Neural cell (in vitro differentiated cells): ENCODE results near the gene DNAH5. TPM values are rescaled to one million over a fixed set of nuclear protein-coding genes. Genes with fewer than 3 reads are reported as not detected.

ENCODE experiments used
- H2AFZ ChIP-seq: fragments of 200-600, 300-800 bp; sonication (generic), shearing (Covaris generic); 2 replicates; pipeline ENCODE4 v1.6.0; 2014; ENCODE audit warnings: low read depth, mild to moderate bottlenecking, antibody characterized with exemption, low read length, moderate library complexity
- H3F3A ChIP-seq: fragments of 200-600 bp; shearing (Covaris generic); 2 replicates; pipeline ENCODE4 v1.6.1; 2016; ENCODE audit warnings: mild to moderate bottlenecking, moderate library complexity, mixed read lengths, antibody characterized with exemption, low read length; ENCODE audit not compliant: insufficient read depth, poor library complexity, severe bottlenecking
- H3K27ac ChIP-seq: fragments of 200-600, 300-800 bp; sonication (generic), shearing (Covaris generic); 2 replicates; pipeline ENCODE4 v1.5.1; 2014; ENCODE audit warnings: mild to moderate bottlenecking, low read length, moderate library complexity
- H3K27me3 ChIP-seq: fragments of 300-800, 200-600 bp; sonication (generic), shearing (Covaris generic); 2 replicates; pipeline ENCODE4 v1.6.0; 2014; ENCODE audit warnings: mild to moderate bottlenecking, low read depth, low read length, moderate library complexity; ENCODE audit not compliant: insufficient read depth
- H3K36me3 ChIP-seq: fragments of 300-800, 200-600 bp; sonication (generic), shearing (Covaris generic); 2 replicates; pipeline ENCODE4 v1.5.1; 2014; ENCODE audit warnings: mild to moderate bottlenecking, antibody characterized with exemption, low read length, moderate library complexity; ENCODE audit not compliant: insufficient read depth
- H3K4me2 ChIP-seq: fragments of 300-800, 200-600 bp; sonication (generic), shearing (Covaris generic); 2 replicates; pipeline ENCODE4 v1.6.0; 2014; ENCODE audit warnings: mild to moderate bottlenecking, low read length
- H3K4me3 ChIP-seq: fragments of 300-800, 200-600 bp; sonication (generic), shearing (Covaris generic); 2 replicates; pipeline ENCODE4 v1.5.1; 2014; ENCODE audit warnings: mild to moderate bottlenecking, low read length, moderate library complexity
- H3K79me2 ChIP-seq: fragments of 200-600 bp; shearing (Covaris generic); replicated peaks from 2 replicates; pipeline ENCODE4 v1.6.0; 2014; ENCODE audit warnings: mild to moderate bottlenecking, low read length, moderate library complexity; ENCODE audit not compliant: insufficient read depth
- H3K9ac ChIP-seq: fragments of 300-800, 200-600 bp; sonication (generic), shearing (Covaris generic); 2 replicates; pipeline ENCODE4 v1.6.1; 2016; ENCODE audit warnings: mild to moderate bottlenecking, low read length, mixed read lengths
- H3K9me2 ChIP-seq: fragments of 200-600 bp; shearing (Covaris generic); 2 replicates; pipeline ENCODE4 v1.6.1; 2016; ENCODE audit warnings: mild to moderate bottlenecking, low read length, mixed read lengths; ENCODE audit not compliant: insufficient read depth
- H3K9me3 ChIP-seq: fragments of 200-600, 300-800 bp; sonication (generic), shearing (Covaris generic); 2 replicates; pipeline ENCODE4 v1.6.1; 2016; ENCODE audit warnings: mild to moderate bottlenecking, mixed run types, low read length, moderate library complexity, mixed read lengths
- H4K20me1 ChIP-seq: fragments of 200-600 bp; shearing (Covaris generic); 2 replicates; pipeline ENCODE4 v1.6.1; 2016; ENCODE audit warnings: mild to moderate bottlenecking, mixed run types; ENCODE audit not compliant: insufficient read depth
- EP300 ChIP-seq: fragments of 450-650 bp; conservative IDR thresholded peaks from 2 replicates; pipeline ENCODE4 v1.6.1; 2014; ENCODE audit warnings: antibody characterized with exemption, mild to moderate bottlenecking, moderate library complexity; ENCODE audit not compliant: poor library complexity, severe bottlenecking
- EZH2 ChIP-seq: fragments of 200-600, 300-800 bp; shearing (Covaris generic), sonication (generic); IDR thresholded peaks from 2 replicates; pipeline ENCODE4 v1.6.1; 2014; ENCODE audit warnings: antibody characterized with exemption, low read length, borderline replicate concordance, mild to moderate bottlenecking; ENCODE audit not compliant: insufficient read depth, poor library complexity, severe bottlenecking
- MXI1 ChIP-seq: fragments of 450-650 bp; conservative IDR thresholded peaks from 2 replicates; pipeline ENCODE4 v1.6.1; 2014; ENCODE audit warnings: antibody characterized with exemption, mild to moderate bottlenecking; ENCODE audit not compliant: poor library complexity, severe bottlenecking
- POLR2AphosphoS5 ChIP-seq: IDR thresholded peaks from 2 replicates; pipeline ENCODE4 v1.6.1; 2012
- RAD21 ChIP-seq: fragments of 450-650 bp; conservative IDR thresholded peaks from 2 replicates; pipeline ENCODE4 v1.6.1; 2014; ENCODE audit warnings: antibody characterized with exemption, mild to moderate bottlenecking, moderate library complexity
- SMC3 ChIP-seq: fragments of 450-650 bp; conservative IDR thresholded peaks from 2 replicates; pipeline ENCODE4 v1.6.1; 2014; ENCODE audit warnings: antibody characterized with exemption, mild to moderate bottlenecking, moderate library complexity; ENCODE audit not compliant: poor library complexity
- TAF1 ChIP-seq: IDR thresholded peaks from 2 replicates; pipeline ENCODE4 v1.6.1; 2012; ENCODE audit warnings: low read depth
- polyA plus RNA-seq: library from polyadenylated mRNA; depleted of rRNA; stranded (reverse); fragments of >200 nt; gene quantifications from 2 replicates; pipeline ENCODE4 v1.2.3, GENCODE V29; 2014
- TF ChIP-seq, protein P1 (sequence below): IDR thresholded peaks from 2 replicates; pipeline ENCODE4 v1.6.1; 2012; ENCODE audit warnings: borderline replicate concordance
- TF ChIP-seq, protein P2 (sequence below): fragments of 450-650 bp; IDR thresholded peaks from 2 replicates; pipeline ENCODE4 v1.5.1; 2014; ENCODE audit warnings: antibody characterized with exemption, mild to moderate bottlenecking, moderate library complexity; ENCODE audit not compliant: poor library complexity, severe bottlenecking

Gene DNAH5
- polyA plus RNA-seq, 1 donor from 2014 or later, result 12.8 TPM

GRCh38 chr5:13674391-13674790 lies 270.1 kb downstream of the DNAH5 start:
- no peak overlapping the region for H2AFZ ChIP-seq
- TF ChIP-seq RAD21, result no peak
- no peak for TF ChIP-seq EZH2
- TF ChIP-seq, protein P1, sequence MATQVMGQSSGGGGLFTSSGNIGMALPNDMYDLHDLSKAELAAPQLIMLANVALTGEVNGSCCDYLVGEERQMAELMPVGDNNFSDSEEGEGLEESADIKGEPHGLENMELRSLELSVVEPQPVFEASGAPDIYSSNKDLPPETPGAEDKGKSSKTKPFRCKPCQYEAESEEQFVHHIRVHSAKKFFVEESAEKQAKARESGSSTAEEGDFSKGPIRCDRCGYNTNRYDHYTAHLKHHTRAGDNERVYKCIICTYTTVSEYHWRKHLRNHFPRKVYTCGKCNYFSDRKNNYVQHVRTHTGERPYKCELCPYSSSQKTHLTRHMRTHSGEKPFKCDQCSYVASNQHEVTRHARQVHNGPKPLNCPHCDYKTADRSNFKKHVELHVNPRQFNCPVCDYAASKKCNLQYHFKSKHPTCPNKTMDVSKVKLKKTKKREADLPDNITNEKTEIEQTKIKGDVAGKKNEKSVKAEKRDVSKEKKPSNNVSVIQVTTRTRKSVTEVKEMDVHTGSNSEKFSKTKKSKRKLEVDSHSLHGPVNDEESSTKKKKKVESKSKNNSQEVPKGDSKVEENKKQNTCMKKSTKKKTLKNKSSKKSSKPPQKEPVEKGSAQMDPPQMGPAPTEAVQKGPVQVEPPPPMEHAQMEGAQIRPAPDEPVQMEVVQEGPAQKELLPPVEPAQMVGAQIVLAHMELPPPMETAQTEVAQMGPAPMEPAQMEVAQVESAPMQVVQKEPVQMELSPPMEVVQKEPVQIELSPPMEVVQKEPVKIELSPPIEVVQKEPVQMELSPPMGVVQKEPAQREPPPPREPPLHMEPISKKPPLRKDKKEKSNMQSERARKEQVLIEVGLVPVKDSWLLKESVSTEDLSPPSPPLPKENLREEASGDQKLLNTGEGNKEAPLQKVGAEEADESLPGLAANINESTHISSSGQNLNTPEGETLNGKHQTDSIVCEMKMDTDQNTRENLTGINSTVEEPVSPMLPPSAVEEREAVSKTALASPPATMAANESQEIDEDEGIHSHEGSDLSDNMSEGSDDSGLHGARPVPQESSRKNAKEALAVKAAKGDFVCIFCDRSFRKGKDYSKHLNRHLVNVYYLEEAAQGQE, result no peak
- TF ChIP-seq MXI1, result no peak
- TF ChIP-seq, protein P2, sequence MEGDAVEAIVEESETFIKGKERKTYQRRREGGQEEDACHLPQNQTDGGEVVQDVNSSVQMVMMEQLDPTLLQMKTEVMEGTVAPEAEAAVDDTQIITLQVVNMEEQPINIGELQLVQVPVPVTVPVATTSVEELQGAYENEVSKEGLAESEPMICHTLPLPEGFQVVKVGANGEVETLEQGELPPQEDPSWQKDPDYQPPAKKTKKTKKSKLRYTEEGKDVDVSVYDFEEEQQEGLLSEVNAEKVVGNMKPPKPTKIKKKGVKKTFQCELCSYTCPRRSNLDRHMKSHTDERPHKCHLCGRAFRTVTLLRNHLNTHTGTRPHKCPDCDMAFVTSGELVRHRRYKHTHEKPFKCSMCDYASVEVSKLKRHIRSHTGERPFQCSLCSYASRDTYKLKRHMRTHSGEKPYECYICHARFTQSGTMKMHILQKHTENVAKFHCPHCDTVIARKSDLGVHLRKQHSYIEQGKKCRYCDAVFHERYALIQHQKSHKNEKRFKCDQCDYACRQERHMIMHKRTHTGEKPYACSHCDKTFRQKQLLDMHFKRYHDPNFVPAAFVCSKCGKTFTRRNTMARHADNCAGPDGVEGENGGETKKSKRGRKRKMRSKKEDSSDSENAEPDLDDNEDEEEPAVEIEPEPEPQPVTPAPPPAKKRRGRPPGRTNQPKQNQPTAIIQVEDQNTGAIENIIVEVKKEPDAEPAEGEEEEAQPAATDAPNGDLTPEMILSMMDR, result no peak
- no peak overlapping the region for H3K4me2 ChIP-seq
- H3K36me3 ChIP-seq, result no peaks in the 10 kb centered on the region
- H4K20me1 ChIP-seq, result no peaks in the 10 kb centered on the region
- H3F3A ChIP-seq, result no peaks in the 10 kb centered on the region
- no peaks in the 10 kb centered on the region for H3K27me3 ChIP-seq
- H3K4me3 ChIP-seq, result no peak overlapping the region
- H3K27ac ChIP-seq, result no peak overlapping the region
- no peaks in the 10 kb centered on the region for H3K9me3 ChIP-seq
- no peaks in the 10 kb centered on the region for H3K79me2 ChIP-seq
- no peaks in the 10 kb centered on the region for H3K9me2 ChIP-seq
- no peak overlapping the region for H3K9ac ChIP-seq

- H3K4me3 ChIP-seq, result no peak overlapping the region
These were observed 271.0 kb downstream of the DNAH5 start for GRCh38 chr5:13673511-13673910.

GRCh38 chr5:13664377-13664776 lies 280.1 kb downstream of the DNAH5 start:
- H3K9me2 ChIP-seq, result no peaks in the 10 kb centered on the region
- H3F3A ChIP-seq, result no peaks in the 10 kb centered on the region
- H3K4me3 ChIP-seq, result no peak overlapping the region
- TF ChIP-seq EP300, result no peak
- TF ChIP-seq, protein P2, result no peak
- TF ChIP-seq RAD21, result no peak
- no peak for TF ChIP-seq SMC3
- no peak for TF ChIP-seq POLR2AphosphoS5
- no peak for TF ChIP-seq EZH2
- no peak for TF ChIP-seq MXI1
- TF ChIP-seq, protein P1, result no peak
- no peak for TF ChIP-seq TAF1
- no peaks in the 10 kb centered on the region for H3K36me3 ChIP-seq
- H3K9ac ChIP-seq, result no peak overlapping the region
- no peaks in the 10 kb centered on the region for H4K20me1 ChIP-seq
- H3K27me3 ChIP-seq, result no peaks in the 10 kb centered on the region
- H3K79me2 ChIP-seq, result no peaks in the 10 kb centered on the region
- H2AFZ ChIP-seq, result no peak overlapping the region
- H3K4me2 ChIP-seq, result no peak overlapping the region
- no peaks in the 10 kb centered on the region for H3K9me3 ChIP-seq
- no peak overlapping the region for H3K27ac ChIP-seq

More at GRCh38 chr5:13673511-13673910, 271.0 kb downstream of the DNAH5 start:
- no peak overlapping the region for H2AFZ ChIP-seq
- H3K4me2 ChIP-seq, result no peak overlapping the region
- no peaks in the 10 kb centered on the region for H3K9me3 ChIP-seq
- H3K36me3 ChIP-seq, result no peaks in the 10 kb centered on the region
- no peak overlapping the region for H3K27ac ChIP-seq
- no peaks in the 10 kb centered on the region for H3K9me2 ChIP-seq
- no peaks in the 10 kb centered on the region for H3K27me3 ChIP-seq
- no peaks in the 10 kb centered on the region for H3K79me2 ChIP-seq
- no peaks in the 10 kb centered on the region for H3F3A ChIP-seq
- TF ChIP-seq POLR2AphosphoS5, result no peak
- H3K9ac ChIP-seq, result no peak overlapping the region
- H4K20me1 ChIP-seq, result no peaks in the 10 kb centered on the region
